Tibial nerve (tissue), 4 donors: ENCODE measurements around the gene USP9X. TPM values are rescaled to one million over a fixed set of nuclear protein-coding genes. Genes with fewer than 3 reads are reported as not detected.

Experiments used
- DNase-seq, 2 donors: peaks; one replicate each; pipeline ENCODE4 v3.0.0-alpha.2; 2019; ENCODE audit warnings: low spot score in 2 of 2
- H3K27ac ChIP-seq, 4 donors: fragments of 200-600 bp; sonication (generic) in 3 of 4; one replicate each; pipeline ENCODE4 v1.5.1; 2017 to 2019; ENCODE audit warnings: mild to moderate bottlenecking in 1 of 4
- H3K27me3 ChIP-seq, 2 donors: fragments of 200-600 bp; sonication (generic) in 1 of 2; one replicate each; pipeline versions ENCODE4 v1.5.1 to v1.6.0; 2017 to 2019
- H3K36me3 ChIP-seq, 3 donors: fragments of 200-600 bp; sonication (generic); one replicate each; pipeline ENCODE4 v1.5.1; 2018 to 2019
- H3K4me1 ChIP-seq, 4 donors: fragments of 200-600 bp; sonication (generic) in 3 of 4; one replicate each; pipeline ENCODE4 v1.5.1; 2017 to 2019
- H3K4me3 ChIP-seq, 4 donors: fragments of 200-600 bp; sonication (generic) in 3 of 4; one replicate each; pipeline ENCODE4 v1.5.1; 2017 to 2019; ENCODE audit warnings: mild to moderate bottlenecking in 1 of 4, moderate library complexity in 1 of 4
- H3K9me3 ChIP-seq, 4 donors: fragments of 200-600 bp; sonication (generic) in 3 of 4; one replicate each; pipeline ENCODE4 v1.5.1; 2017 to 2019
- EP300 ChIP-seq, 2 donors: sonication (generic); formaldehyde crosslinking; IDR thresholded peaks; one replicate each; pipeline ENCODE4 v1.6.1; 2017; ENCODE audit warnings: antibody characterized with exemption in 2 of 2, mild to moderate bottlenecking in 1 of 2
- POLR2A ChIP-seq, 2 donors: fragments of 450-650 bp; IDR thresholded peaks; one replicate each; pipeline ENCODE4 v1.6.1; 2017; ENCODE audit warnings: antibody characterized with exemption in 2 of 2, mild to moderate bottlenecking in 2 of 2, moderate library complexity in 2 of 2
- WGBS, 2 donors: methylation state at CpG; one replicate each; pipeline ENCODE4 v1.1.5; 2018; 5-methylcytosine and 5-hydroxymethylcytosine counted together
- total RNA-seq, 4 donors: library from RNA; depleted of rRNA; stranded (reverse); fragments of >200 nt; gene quantifications; one replicate each; pipeline ENCODE4 v1.1.0, GENCODE V29; 2016
- TF ChIP-seq, protein P1 (sequence below), 5 experiments: fragments of 200-600 bp in 3 of 5; fragments of 450-650 bp in 2 of 5; sonication (generic) in 3 of 5; IDR thresholded peaks; one replicate each; pipeline ENCODE4 v1.5.1; 2016 to 2019; ENCODE audit warnings: antibody characterized with exemption in 5 of 5, mild to moderate bottlenecking in 3 of 5, moderate library complexity in 2 of 5

The USP9X gene
- total RNA-seq, 4 donors from 2014 or later: 83.1 to 101 (median 97.2) TPM

DNA sequence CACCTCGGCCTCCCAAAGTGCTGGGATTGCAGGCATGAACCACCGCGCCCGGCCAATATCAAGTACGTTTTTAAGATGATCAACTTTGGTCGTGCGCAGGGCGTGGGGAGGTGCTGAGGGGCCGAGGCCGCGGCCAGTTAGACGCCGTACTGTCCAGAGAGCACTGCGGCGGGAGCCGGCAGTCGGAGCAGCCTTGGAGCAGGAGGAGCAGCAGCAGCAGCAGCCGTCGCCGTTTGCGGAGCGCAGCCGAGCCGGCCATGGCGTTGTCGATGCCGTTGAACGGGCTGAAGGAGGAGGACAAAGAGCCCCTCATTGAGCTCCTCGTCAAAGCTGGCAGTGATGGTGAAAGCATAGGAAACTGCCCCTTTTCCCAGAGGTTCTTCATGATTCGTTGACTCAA is 8.5 kb upstream of the USP9X start:
- H3K36me3 ChIP-seq: no peaks in the 10 kb centered on the region
- H3K27me3 ChIP-seq: peaks cover 0 to 22% of the 10 kb centered on the region in 2 donors
- H3K9me3 ChIP-seq: no peaks in the 10 kb centered on the region
- TF ChIP-seq, protein P1, sequence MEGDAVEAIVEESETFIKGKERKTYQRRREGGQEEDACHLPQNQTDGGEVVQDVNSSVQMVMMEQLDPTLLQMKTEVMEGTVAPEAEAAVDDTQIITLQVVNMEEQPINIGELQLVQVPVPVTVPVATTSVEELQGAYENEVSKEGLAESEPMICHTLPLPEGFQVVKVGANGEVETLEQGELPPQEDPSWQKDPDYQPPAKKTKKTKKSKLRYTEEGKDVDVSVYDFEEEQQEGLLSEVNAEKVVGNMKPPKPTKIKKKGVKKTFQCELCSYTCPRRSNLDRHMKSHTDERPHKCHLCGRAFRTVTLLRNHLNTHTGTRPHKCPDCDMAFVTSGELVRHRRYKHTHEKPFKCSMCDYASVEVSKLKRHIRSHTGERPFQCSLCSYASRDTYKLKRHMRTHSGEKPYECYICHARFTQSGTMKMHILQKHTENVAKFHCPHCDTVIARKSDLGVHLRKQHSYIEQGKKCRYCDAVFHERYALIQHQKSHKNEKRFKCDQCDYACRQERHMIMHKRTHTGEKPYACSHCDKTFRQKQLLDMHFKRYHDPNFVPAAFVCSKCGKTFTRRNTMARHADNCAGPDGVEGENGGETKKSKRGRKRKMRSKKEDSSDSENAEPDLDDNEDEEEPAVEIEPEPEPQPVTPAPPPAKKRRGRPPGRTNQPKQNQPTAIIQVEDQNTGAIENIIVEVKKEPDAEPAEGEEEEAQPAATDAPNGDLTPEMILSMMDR (IDR thresholded peaks at IDR 0.05): no peak
- TF ChIP-seq POLR2A (IDR thresholded peaks at IDR 0.05): no peak
- no peak for TF ChIP-seq EP300 (IDR thresholded peaks at IDR 0.05)
- no peak for DNase-seq
- H3K27ac ChIP-seq: no peak overlapping the region
- WGBS, 2 donors: 87 to 91% methylated on average over 17 to 30 of the region's 30 CpGs
- H3K4me1 ChIP-seq: no peaks in the 10 kb centered on the region
- H3K4me3 ChIP-seq: no peak overlapping the region

DNA sequence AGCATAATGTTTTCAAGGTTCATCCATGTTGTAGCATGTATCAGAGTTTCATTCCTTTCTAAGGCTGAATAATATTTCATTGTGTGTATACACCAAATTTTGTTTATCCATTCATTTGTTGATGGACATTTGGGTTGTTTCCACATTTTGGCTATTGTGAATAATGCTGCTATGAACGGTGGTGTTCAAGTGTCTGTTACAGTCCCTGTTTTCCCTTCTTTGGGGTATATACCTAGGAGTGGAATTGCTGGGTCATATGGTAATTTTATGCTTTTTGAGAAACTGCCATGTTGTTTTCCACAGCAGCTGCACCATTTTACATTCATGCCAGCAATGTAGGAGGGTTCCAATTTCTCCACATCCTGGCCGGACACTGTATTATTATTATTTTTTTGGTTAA is 3.4 kb upstream of the USP9X start:
- no peaks in the 10 kb centered on the region for H3K36me3 ChIP-seq
- H3K4me3 ChIP-seq: no peak overlapping the region
- TF ChIP-seq, protein P1 (IDR thresholded peaks at IDR 0.05): no peak
- TF ChIP-seq EP300 (IDR thresholded peaks at IDR 0.05) (no peak), POLR2A (IDR thresholded peaks at IDR 0.05) (no peak)
- H3K27me3 ChIP-seq: peaks cover 0 to 9% of the 10 kb centered on the region in 2 donors
- no peak overlapping the region for H3K27ac ChIP-seq
- no peaks in the 10 kb centered on the region for H3K9me3 ChIP-seq
- 54 to 82% methylated on average over 2 of the region's 2 CpGs for WGBS, 2 donors
- H3K4me1 ChIP-seq: no peaks in the 10 kb centered on the region
- no peak for DNase-seq

DNA sequence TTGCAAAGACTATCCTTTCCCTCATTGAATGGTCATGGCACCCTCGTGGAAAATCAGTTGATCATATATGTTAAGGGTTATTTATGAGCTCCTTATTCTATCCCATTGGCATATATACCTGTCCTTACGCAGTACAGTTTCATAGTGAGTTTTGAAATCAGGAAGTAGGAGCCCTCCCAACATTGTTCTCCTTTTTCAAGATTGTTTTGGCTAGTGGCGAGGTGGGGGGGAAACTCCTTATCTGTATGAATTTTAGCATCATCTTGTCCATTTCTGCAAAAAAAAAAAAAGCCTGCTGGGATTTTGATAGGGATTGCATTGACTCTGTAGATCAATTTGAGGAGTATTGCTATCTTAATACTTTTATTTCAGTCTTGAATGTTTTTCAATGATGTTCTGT is 2.5 kb upstream of the USP9X start:
- TF ChIP-seq POLR2A (IDR thresholded peaks at IDR 0.05): no peak
- TF ChIP-seq, protein P1 (IDR thresholded peaks at IDR 0.05): no peak
- TF ChIP-seq EP300 (IDR thresholded peaks at IDR 0.05): no peak
- Histone ChIP-seq H3K36me3 (no peaks in the 10 kb centered on the region), H3K4me1 (no peaks in the 10 kb centered on the region), H3K4me3 (no peak overlapping the region), H3K27me3 (peaks cover 0 to under 1% of the 10 kb centered on the region in 2 donors), H3K9me3 (no peaks in the 10 kb centered on the region), H3K27ac (no peak overlapping the region)
- 66 to 78% methylated on average over 3 of the region's 3 CpGs for WGBS, 2 donors
- no peak for DNase-seq

DNA sequence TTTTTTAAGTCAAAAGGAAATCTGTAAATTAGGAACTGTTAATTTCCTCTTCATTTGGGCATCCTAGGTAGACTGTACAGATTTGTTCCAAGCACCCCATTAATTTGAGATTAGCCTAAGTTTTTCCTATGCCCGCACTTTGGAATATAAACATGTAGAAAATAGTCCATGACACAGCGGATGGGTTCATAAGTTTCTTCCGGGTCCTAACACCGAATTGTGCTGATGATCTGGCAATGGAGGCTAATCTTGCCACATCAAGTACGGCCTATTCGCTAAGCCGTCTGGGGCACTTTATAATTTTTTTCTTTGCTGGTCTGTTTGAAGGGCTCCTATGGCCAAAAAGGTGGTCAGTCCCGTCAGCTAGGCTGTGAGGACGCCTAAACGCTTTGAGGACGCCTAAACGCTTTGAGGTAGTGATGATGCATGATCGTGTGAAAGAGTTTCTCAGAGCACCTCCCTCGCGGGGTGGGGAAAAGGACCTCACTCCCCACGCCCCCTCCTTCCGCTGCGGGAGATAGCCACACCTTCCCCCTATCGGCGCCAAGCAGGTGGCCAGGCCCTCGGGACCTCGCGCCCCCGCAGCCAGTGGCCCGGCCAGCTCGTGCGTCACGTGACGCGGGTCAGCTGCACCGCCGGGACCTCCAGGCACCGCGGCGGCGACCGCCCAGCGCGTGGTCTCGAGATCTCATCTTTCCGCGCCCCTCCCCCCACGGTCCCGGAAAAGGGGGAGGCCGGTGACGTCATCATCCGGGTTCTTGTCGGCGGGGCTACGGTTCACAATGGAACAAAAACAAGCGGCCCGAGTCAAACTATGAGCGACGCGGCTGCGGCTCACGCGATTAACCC is 977 bp upstream of the USP9X start:
- peak; percentile 97 to 98 for DNase-seq
- TF ChIP-seq POLR2A (IDR thresholded peaks at IDR 0.05) (peak in 1 of 2 donors; percentile 69), EP300 (IDR thresholded peaks at IDR 0.05) (peak; percentile 40 to 90)
- TF ChIP-seq, protein P1 (IDR thresholded peaks at IDR 0.05): peak in 2 of 5 experiments; percentile 57 to 65

DNA sequence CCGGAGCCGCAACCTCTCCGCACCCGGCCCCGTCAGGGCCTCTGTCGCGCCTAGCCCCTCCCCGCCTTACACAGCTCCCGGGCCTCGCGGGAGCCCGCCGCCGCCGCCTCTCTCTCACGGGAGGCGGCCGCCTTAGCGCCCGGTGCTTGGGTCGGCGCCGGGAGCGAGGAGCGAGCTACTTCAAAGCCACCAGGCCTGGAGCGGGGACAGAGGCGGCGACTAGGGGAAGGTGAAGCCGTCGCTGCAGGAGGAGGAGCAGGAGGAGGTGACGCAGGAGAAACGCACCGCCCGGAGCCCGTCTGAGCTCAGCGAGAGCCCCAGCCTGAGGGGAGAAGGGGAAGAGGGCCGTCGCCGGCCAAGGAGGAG is 250 bp downstream of the USP9X start:
- WGBS, 2 donors: 0% methylated on average over 4 to 36 of the region's 39 CpGs
- TF ChIP-seq, protein P1 (IDR thresholded peaks at IDR 0.05): peak in 1 of 5 experiments; percentile 7
- no peak for TF ChIP-seq POLR2A (IDR thresholded peaks at IDR 0.05)

More for the DNA sequence above, 977 bp upstream of the USP9X start:
- Histone ChIP-seq H3K27ac (peak overlapping the region; percentile 94 to 99 (median 98)), H3K36me3 (no peaks in the 10 kb centered on the region), H3K27me3 (no peaks in the 10 kb centered on the region), H3K4me1 (peaks cover 0 to 12% (median 0%) of the 10 kb centered on the region in 4 donors), H3K4me3 (peak overlapping the region; percentile 74 to 98 (median 83)), H3K9me3 (no peaks in the 10 kb centered on the region)
- 0% methylated on average over 25 to 41 of the region's 58 CpGs for WGBS, 2 donors

More for the DNA sequence above, 250 bp downstream of the USP9X start:
- Histone ChIP-seq H3K9me3 (no peaks in the 10 kb centered on the region), H3K27ac (peak overlapping the region; percentile 94 to 99 (median 98)), H3K4me1 (peaks cover 0 to 22% (median 2%) of the 10 kb centered on the region in 4 donors), H3K36me3 (no peaks in the 10 kb centered on the region), H3K4me3 (peak overlapping the region; percentile 74 to 98 (median 83)), H3K27me3 (no peaks in the 10 kb centered on the region)
- peak; percentile 13 to 14 for DNase-seq
